Hepatocyte (in vitro differentiated cells): ENCODE data around the gene ACSL5.

Experiments used
- CTCF ChIP-seq: fragments of 200-600 bp; sonication (generic); IDR thresholded peaks from 2 replicates; pipeline ENCODE4 v1.5.1; 2016; ENCODE audit warnings: antibody characterized with exemption, mild to moderate bottlenecking; ENCODE audit not compliant: poor library complexity
- EZH2phosphoT487 ChIP-seq: fragments of 200-600 bp; sonication (generic); IDR thresholded peaks from one replicate; pipeline ENCODE4 v1.6.1; 2018; ENCODE audit warnings: antibody characterized with exemption, mild to moderate bottlenecking, low read depth, moderate library complexity; ENCODE audit not compliant: unreplicated experiment, severe bottlenecking

- TF ChIP-seq CTCF (no peak), EZH2phosphoT487 (no peak)
These were observed 8.9 kb upstream of the ACSL5 start for GRCh38 chr10:112365014-112365432.
